Keratinocyte (primary cell): ENCODE measurements around the gene PRKAG2. TPM values are rescaled to one million over a fixed set of nuclear protein-coding genes. Genes with fewer than 3 reads are reported as not detected.

Source experiments
- DNase-seq: peaks from one replicate; pipeline ENCODE4 v3.0.0-alpha.2; 2011; ENCODE audit warnings: low read depth, missing footprints, low spot score
- FAIRE-seq: peaks from 2 replicates; lab custom pipeline; 2011; peaks lifted over from hg19 to GRCh38; lab: Jason Lieb, UNC
- H2AFZ ChIP-seq: 2 replicates; pipeline ENCODE4 v1.6.0; 2012; ENCODE audit warnings: low read length, control low read depth, inconsistent platforms; ENCODE audit not compliant: control insufficient read depth
- H3K27ac ChIP-seq: 2 replicates; pipeline ENCODE4 v1.5.1; 2011; ENCODE audit warnings: low read length; ENCODE audit not compliant: control insufficient read depth, insufficient read depth
- H3K27me3 ChIP-seq: 3 replicates; pipeline ENCODE4 v1.6.0; 2011; ENCODE audit warnings: low read length; ENCODE audit not compliant: control insufficient read depth, insufficient read depth; ENCODE audit errors: extremely low read depth
- H3K36me3 ChIP-seq, 2 experiments: 2 replicates in 1 of 2; 3 replicates in 1 of 2; pipeline ENCODE4 v1.5.1; 2011; ENCODE audit warnings: low read length in 2 of 2, mild to moderate bottlenecking in 1 of 2; ENCODE audit not compliant: control insufficient read depth in 2 of 2, insufficient read depth in 2 of 2; ENCODE audit errors: extremely low read depth in 1 of 2
- H3K4me1 ChIP-seq: 3 replicates; pipeline ENCODE4 v1.5.1; 2011; ENCODE audit warnings: low read length; ENCODE audit not compliant: control insufficient read depth, insufficient read depth; ENCODE audit errors: extremely low read depth
- H3K4me2 ChIP-seq: 3 replicates; pipeline ENCODE4 v1.6.0; 2011; ENCODE audit warnings: low read depth, low read length; ENCODE audit not compliant: control insufficient read depth, insufficient read depth; ENCODE audit errors: extremely low read depth
- H3K4me3 ChIP-seq, 3 experiments: fragments of 200-600 bp in 1 of 3; sonication (generic) in 1 of 3; 2 replicates in 2 of 3; 3 replicates in 1 of 3; pipeline ENCODE4 v1.5.1; 2011 to 2016; ENCODE audit warnings: low read length in 3 of 3, mild to moderate bottlenecking in 3 of 3, control low read depth in 2 of 3, inconsistent platforms in 1 of 3, low read depth in 1 of 3, mixed read lengths in 1 of 3, mixed run types in 1 of 3, moderate library complexity in 1 of 3; ENCODE audit not compliant: control insufficient read depth in 2 of 3, insufficient read depth in 2 of 3; ENCODE audit errors: extremely low read depth in 1 of 3
- H3K79me2 ChIP-seq: 2 replicates; pipeline ENCODE4 v1.6.0; 2012; ENCODE audit warnings: low read length; ENCODE audit not compliant: control insufficient read depth, insufficient read depth
- H3K9ac ChIP-seq: 3 replicates; pipeline ENCODE4 v1.6.0; 2011; ENCODE audit warnings: low read length; ENCODE audit not compliant: control insufficient read depth, insufficient read depth; ENCODE audit errors: extremely low read depth
- H3K9me1 ChIP-seq: 3 replicates; pipeline ENCODE4 v1.6.0; 2011; ENCODE audit warnings: low read length; ENCODE audit not compliant: control insufficient read depth, insufficient read depth; ENCODE audit errors: extremely low read depth
- H3K9me3 ChIP-seq: 2 replicates; pipeline ENCODE4 v1.5.1; 2012; ENCODE audit warnings: low read depth, low read length; ENCODE audit not compliant: control insufficient read depth
- H4K20me1 ChIP-seq: 3 replicates; pipeline ENCODE4 v1.6.0; 2011; ENCODE audit warnings: low read length; ENCODE audit not compliant: control insufficient read depth, insufficient read depth; ENCODE audit errors: extremely low read depth
- EZH2 ChIP-seq: IDR thresholded peaks from one replicate; pipeline ENCODE4 v1.6.1; 2012; ENCODE audit warnings: inconsistent platforms, mild to moderate bottlenecking, low read length, moderate library complexity
- dilution Hi-C: fragments of 300-500 bp; cut with MboI; formaldehyde crosslinking; loops from one replicate; pipeline ENCODE4 v1.7.0; 2020; ENCODE audit warnings: low sequenced_read_pairs; ENCODE audit not compliant: extremely low pct_ligation_motif_present
- polyA plus RNA-seq, 5 experiments: library from polyadenylated mRNA; depleted of rRNA in 3 of 5; stranded (reverse) in 3 of 5; stranded (forward) in 1 of 5; unstranded in 1 of 5; fragments of >200 nt; gene quantifications; 1 replicate in 1 of 5; 2 replicates in 3 of 5; 3 replicates in 1 of 5; pipeline versions ENCODE4 v1.2.1 to v1.2.3, GENCODE V29; 2011 to 2012; ENCODE audit warnings: missing spikeins in 2 of 5, low read depth in 1 of 5, low replicate concordance in 1 of 5
- TF ChIP-seq, protein P1 (sequence below), 3 experiments: IDR thresholded peaks in 1 of 3; conservative IDR thresholded peaks in 1 of 3; optimal IDR thresholded peaks in 1 of 3; 2 replicates in 2 of 3; 3 replicates in 1 of 3; pipeline versions ENCODE3 to v1.5.1; 2011; ENCODE audit warnings: low read length in 3 of 3, mild to moderate bottlenecking in 3 of 3, moderate library complexity in 2 of 3, control low read depth in 1 of 3, inconsistent platforms in 1 of 3; ENCODE audit not compliant: insufficient read depth in 2 of 3; ENCODE audit errors: extremely low read depth in 1 of 3

Gene PRKAG2
- polyA plus RNA-seq, 1 donor (not counting 4 experiments of a cell fraction or from before 2014, with no cell fraction given): 39.5 TPM

GRCh38 chr7:151813445-151813844 lies 63.5 kb downstream of the PRKAG2 start:
- no peak overlapping the region for H3K27ac ChIP-seq
- no peak overlapping the region for H3K4me3 ChIP-seq
- FAIRE-seq: no peak
- H3K4me1 ChIP-seq: no peaks in the 10 kb centered on the region
- H2AFZ ChIP-seq: no peak overlapping the region
- H3K9me1 ChIP-seq: no peaks in the 10 kb centered on the region
- H3K36me3 ChIP-seq: no peaks in the 10 kb centered on the region
- H3K79me2 ChIP-seq: no peaks in the 10 kb centered on the region
- no peaks in the 10 kb centered on the region for H3K9me3 ChIP-seq
- no peak for DNase-seq
- TF ChIP-seq, protein P1, sequence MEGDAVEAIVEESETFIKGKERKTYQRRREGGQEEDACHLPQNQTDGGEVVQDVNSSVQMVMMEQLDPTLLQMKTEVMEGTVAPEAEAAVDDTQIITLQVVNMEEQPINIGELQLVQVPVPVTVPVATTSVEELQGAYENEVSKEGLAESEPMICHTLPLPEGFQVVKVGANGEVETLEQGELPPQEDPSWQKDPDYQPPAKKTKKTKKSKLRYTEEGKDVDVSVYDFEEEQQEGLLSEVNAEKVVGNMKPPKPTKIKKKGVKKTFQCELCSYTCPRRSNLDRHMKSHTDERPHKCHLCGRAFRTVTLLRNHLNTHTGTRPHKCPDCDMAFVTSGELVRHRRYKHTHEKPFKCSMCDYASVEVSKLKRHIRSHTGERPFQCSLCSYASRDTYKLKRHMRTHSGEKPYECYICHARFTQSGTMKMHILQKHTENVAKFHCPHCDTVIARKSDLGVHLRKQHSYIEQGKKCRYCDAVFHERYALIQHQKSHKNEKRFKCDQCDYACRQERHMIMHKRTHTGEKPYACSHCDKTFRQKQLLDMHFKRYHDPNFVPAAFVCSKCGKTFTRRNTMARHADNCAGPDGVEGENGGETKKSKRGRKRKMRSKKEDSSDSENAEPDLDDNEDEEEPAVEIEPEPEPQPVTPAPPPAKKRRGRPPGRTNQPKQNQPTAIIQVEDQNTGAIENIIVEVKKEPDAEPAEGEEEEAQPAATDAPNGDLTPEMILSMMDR (optimal IDR thresholded peaks at IDR 0.05 in 1 of 3, IDR thresholded peaks at IDR 0.05 in 1 of 3, conservative IDR thresholded peaks at IDR 0.05 in 1 of 3; ENCODE audit: extremely low read depth in 1 of 3, insufficient read depth in 2 of 3, low read length in 3 of 3): no peak
- no peak for TF ChIP-seq EZH2
- H3K27me3 ChIP-seq: peaks cover 7% of the 10 kb centered on the region
- no peak overlapping the region for H3K9ac ChIP-seq
- dilution Hi-C loops: no loop called here
- H4K20me1 ChIP-seq: no peaks in the 10 kb centered on the region
- H3K4me2 ChIP-seq: no peak overlapping the region

DNA sequence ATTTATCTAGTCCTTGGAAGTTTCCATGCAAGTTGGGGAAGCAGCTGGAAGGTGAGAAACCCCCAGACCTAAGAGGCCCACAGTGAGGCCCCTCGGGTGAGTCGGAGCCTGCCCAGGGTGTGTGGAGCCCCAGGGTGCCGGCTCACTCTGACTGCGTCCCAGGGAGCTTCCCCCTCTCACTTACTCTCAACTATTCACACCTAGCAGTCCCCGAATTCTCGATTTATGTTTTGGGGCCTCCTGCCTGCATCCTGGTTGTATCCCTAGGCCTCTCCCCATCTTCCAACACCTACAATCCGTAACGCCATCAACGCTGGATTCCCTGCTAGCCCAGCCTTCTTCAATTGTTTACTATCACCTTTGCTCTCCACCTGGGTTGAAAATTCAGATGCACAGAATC lies 63.9 kb downstream of the PRKAG2 start:
- H3K4me1 ChIP-seq: no peaks in the 10 kb centered on the region
- dilution Hi-C loops: no loop called here
- DNase-seq: no peak
- H3K27ac ChIP-seq: no peak overlapping the region
- H2AFZ ChIP-seq: no peak overlapping the region
- no peak overlapping the region for H3K9ac ChIP-seq
- no peaks in the 10 kb centered on the region for H3K9me3 ChIP-seq
- peaks cover 7% of the 10 kb centered on the region for H3K27me3 ChIP-seq
- no peak for FAIRE-seq
- no peak overlapping the region for H3K4me3 ChIP-seq
- no peaks in the 10 kb centered on the region for H3K9me1 ChIP-seq
- TF ChIP-seq EZH2: no peak
- TF ChIP-seq, protein P1 (optimal IDR thresholded peaks at IDR 0.05 in 1 of 3, IDR thresholded peaks at IDR 0.05 in 1 of 3, conservative IDR thresholded peaks at IDR 0.05 in 1 of 3; ENCODE audit: extremely low read depth in 1 of 3, insufficient read depth in 2 of 3, low read length in 3 of 3): no peak
- H3K4me2 ChIP-seq: no peak overlapping the region
- H4K20me1 ChIP-seq: no peaks in the 10 kb centered on the region
- H3K79me2 ChIP-seq: no peaks in the 10 kb centered on the region
- no peaks in the 10 kb centered on the region for H3K36me3 ChIP-seq
